ENCODE data around the gene CHST14.

CHST14 gene

DNA sequence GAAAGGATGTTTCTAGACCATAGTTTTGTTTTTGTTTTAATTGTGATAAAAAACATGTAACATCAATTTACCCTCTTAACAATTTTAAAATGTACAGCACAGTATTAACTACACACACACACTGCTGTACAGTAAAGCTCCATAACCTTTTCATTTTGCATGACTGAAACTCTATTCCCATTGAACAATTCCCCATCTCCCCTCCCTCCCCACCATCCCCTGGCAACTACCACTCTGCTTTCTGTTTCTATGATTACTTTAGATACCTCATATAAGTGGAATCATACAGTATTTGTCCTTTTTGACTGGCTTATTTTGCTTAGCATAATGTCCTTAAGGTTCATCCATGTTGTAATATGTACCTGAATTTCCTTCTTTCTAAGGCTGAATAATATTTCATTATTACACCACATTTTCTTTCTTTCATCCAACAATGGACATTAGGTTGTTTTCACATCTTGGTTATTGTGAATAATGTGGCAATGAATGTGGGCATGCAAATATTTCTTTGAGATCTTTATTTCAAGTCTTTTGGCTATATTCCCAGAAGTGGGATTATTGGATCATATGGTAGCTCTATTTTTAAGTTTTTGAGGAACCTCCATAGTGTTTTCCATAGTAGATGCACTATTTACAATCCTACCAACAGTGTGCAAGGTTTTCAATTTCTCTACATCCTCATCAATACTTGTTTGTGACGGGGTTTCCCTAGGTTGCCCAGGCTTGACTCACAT is 10.7 kb downstream of the CHST14 start:
- Histone ChIP-seq H3K27me3 (replicated peaks; ENCODE audit: control insufficient read depth, insufficient read depth, low read length) (peaks cover 19% of the 10 kb centered on the region), H3K4me1 (ENCODE audit: control insufficient read depth, insufficient read depth, low read length) (no peaks in the 10 kb centered on the region), H3K9me3 (ENCODE audit: control insufficient read depth, low read length) (peaks cover 8% of the 10 kb centered on the region), H3K4me3 (ENCODE audit: low read length) (no peak overlapping the region), H3K9ac (ENCODE audit: low read length) (no peak overlapping the region), H3K36me3 (ENCODE audit: control insufficient read depth, insufficient read depth, low read length, severe bottlenecking) (no peaks in the 10 kb centered on the region)
- peak; percentile 58 for DNase-seq (ENCODE audit: low read depth)

DNA sequence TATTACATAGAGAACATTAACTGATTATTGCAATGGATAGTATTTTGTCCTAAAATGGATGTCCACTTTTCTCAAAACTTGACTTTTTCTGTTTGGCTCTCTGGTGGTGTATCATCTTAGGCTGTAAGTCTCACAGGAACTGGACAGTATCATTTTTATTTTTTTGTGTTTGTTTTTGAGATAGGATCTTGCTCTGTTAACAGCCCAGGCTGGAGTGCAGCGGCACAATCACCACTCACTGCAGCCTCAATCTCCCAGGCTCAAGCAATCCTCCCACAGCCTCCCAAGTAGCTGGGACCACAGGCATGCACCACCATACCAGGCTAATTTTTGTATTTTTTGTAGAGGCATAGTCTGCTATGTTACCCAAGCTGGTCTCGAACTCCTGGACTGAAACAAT is 13.1 kb downstream of the CHST14 start:
- Histone ChIP-seq H3K36me3 (ENCODE audit: control insufficient read depth, insufficient read depth, low read length, severe bottlenecking) (no peaks in the 10 kb centered on the region), H3K9me3 (ENCODE audit: control insufficient read depth, low read length) (peaks cover 3% of the 10 kb centered on the region), H3K4me1 (ENCODE audit: control insufficient read depth, insufficient read depth, low read length) (no peaks in the 10 kb centered on the region), H3K9ac (ENCODE audit: low read length) (no peak overlapping the region), H3K4me3 (ENCODE audit: low read length) (no peak overlapping the region), H3K27me3 (replicated peaks; ENCODE audit: control insufficient read depth, insufficient read depth, low read length) (peaks cover 10% of the 10 kb centered on the region)
- no peak for DNase-seq (ENCODE audit: low read depth)

DNA sequence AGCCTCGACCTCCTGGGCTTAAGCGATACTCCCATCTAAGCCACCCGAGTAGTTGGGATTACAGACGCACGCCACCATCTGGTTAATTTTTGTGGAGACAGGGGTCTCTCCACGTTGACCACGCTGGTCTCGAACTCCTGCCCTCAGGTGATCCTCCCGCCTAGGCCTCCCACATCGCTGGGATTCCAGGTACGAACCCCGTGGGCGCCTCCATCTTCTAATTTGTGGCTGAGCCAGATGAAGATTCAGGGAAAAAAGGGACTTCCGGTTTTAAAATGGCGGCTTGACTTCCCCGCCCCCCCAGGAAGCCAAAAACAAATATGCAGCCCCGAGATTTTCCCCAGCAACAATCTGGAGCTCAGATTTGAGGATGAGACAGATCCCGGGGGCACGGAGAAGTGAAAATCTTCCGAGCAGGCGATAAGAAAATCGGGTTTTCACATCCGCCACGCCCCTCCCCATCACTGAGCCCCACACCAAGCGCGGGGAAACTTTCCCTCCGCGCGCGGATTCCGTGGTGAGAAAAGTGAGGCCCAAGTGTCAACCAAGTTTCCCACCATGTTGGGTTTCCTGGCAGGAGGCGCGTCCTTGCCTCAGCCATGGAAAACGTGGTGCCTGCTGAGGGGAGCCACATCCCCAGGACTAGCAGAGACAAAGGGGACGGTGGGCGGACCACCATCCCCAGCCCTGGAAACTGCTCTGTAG is 15.4 kb downstream of the CHST14 start:
- Histone ChIP-seq H3K27me3 (replicated peaks; ENCODE audit: control insufficient read depth, insufficient read depth, low read length) (peaks cover 6% of the 10 kb centered on the region), H3K36me3 (ENCODE audit: control insufficient read depth, insufficient read depth, low read length, severe bottlenecking) (no peaks in the 10 kb centered on the region), H3K4me1 (ENCODE audit: control insufficient read depth, insufficient read depth, low read length) (no peaks in the 10 kb centered on the region), H3K9ac (ENCODE audit: low read length) (no peak overlapping the region), H3K9me3 (ENCODE audit: control insufficient read depth, low read length) (no peaks in the 10 kb centered on the region), H3K4me3 (ENCODE audit: low read length) (no peak overlapping the region)
- no peak for DNase-seq (ENCODE audit: low read depth)

DNA sequence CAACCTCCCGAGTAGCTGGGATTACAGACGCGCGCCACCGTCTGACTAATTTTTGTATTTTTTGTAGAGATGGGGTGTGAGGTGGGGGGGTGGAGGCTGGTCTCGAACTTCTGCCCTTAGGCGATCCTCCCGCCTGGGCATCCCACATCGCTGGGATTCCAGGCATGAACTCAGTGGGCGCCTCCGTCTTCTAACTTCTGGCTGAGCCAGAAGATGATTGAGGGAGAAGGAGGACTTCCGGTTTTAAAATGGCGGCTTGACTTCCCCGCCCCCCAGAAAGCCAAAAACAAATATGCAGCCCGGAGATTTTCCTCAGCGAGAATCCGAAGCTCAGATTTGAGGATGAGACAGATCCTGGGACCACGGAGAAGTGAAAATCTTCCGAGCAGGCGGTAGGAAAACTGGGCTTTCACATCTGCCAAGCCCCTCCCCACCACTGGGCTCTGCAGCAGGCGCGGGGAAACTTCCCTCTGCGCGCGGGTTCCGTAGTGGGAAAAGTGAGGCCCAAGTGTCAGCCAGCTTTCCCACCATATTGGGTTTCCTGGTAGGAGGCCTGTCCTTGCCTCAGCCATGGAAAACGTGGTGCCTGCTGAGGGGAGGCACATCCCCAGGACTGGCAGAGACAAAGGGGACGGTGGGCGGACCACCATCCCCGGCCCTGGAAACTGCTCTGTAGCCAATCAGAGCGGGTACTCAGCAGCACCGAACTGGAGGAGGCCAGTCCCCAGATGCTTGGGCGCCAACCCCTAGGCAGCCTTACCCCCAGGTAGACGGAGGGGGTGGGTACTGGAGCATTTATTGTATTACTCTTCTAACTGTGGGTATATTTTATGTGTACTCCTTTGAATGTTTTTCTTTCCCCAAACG is 17.3 kb downstream of the CHST14 start:
- no peaks in the 10 kb centered on the region for H3K36me3 ChIP-seq (ENCODE audit: control insufficient read depth, insufficient read depth, low read length, severe bottlenecking)
- DNase-seq (ENCODE audit: low read depth) = no peak

DNA sequence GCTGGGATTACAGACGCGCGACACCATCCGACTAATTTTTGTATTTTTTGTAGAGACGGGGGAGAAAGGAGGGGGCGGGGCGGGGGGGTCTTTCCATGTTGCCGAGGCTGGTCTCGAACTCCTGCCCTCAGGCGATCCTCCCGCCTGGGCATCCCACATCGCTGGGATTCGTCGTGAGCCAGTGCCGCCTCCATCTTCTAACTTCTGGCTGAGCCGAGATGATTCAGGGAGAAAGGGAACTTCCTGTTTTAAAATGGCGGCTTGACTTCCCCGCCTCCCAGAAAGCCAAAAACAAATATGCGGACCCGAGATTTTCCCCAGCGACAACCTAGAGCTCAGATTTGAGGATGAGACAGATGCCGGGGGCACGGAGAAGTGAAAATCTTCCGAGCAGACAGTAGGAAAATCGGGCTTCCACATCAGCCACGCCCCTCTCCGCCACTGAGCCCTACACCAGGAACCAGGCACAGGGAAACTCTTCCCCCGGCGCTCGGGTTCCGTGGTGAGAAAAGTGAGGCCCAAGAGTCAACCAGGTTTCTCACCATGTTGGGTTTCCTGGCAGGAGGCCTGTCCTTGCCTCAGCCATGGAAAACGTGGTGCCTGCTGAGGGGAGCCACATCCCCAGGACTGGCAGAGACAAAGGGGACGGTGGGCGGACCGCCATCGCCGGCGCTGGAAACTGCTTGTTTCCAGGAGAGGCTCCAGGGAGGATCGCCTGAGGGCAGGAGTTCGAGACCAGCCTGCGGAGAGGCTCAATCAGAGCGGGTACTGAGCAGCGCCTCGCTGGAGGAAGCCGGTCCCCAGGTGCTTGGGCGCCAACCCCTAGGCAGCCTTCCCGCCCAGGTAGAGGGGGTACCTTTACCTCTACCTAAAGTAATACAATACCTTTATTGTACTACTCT is 18.7 kb downstream of the CHST14 start:
- DNase-seq (ENCODE audit: low read depth) = no peak
- no peaks in the 10 kb centered on the region for H3K9me3 ChIP-seq (ENCODE audit: control insufficient read depth, low read length)
- peaks cover 6% of the 10 kb centered on the region for H3K27me3 ChIP-seq (replicated peaks; ENCODE audit: control insufficient read depth, insufficient read depth, low read length)
- H3K4me3 ChIP-seq (ENCODE audit: low read length) = no peak overlapping the region
- H3K36me3 ChIP-seq (ENCODE audit: control insufficient read depth, insufficient read depth, low read length, severe bottlenecking) = no peaks in the 10 kb centered on the region
- no peak overlapping the region for H3K9ac ChIP-seq (ENCODE audit: low read length)
- H3K4me1 ChIP-seq (ENCODE audit: control insufficient read depth, insufficient read depth, low read length) = no peaks in the 10 kb centered on the region

More for the DNA sequence above, 17.3 kb downstream of the CHST14 start:
- H3K9ac ChIP-seq (ENCODE audit: low read length) = no peak overlapping the region
- no peaks in the 10 kb centered on the region for H3K9me3 ChIP-seq (ENCODE audit: control insufficient read depth, low read length)
- H3K4me1 ChIP-seq (ENCODE audit: control insufficient read depth, insufficient read depth, low read length) = no peaks in the 10 kb centered on the region
- H3K27me3 ChIP-seq (replicated peaks; ENCODE audit: control insufficient read depth, insufficient read depth, low read length) = peaks cover 6% of the 10 kb centered on the region
- H3K4me3 ChIP-seq (ENCODE audit: low read length) = no peak overlapping the region

DNA sequence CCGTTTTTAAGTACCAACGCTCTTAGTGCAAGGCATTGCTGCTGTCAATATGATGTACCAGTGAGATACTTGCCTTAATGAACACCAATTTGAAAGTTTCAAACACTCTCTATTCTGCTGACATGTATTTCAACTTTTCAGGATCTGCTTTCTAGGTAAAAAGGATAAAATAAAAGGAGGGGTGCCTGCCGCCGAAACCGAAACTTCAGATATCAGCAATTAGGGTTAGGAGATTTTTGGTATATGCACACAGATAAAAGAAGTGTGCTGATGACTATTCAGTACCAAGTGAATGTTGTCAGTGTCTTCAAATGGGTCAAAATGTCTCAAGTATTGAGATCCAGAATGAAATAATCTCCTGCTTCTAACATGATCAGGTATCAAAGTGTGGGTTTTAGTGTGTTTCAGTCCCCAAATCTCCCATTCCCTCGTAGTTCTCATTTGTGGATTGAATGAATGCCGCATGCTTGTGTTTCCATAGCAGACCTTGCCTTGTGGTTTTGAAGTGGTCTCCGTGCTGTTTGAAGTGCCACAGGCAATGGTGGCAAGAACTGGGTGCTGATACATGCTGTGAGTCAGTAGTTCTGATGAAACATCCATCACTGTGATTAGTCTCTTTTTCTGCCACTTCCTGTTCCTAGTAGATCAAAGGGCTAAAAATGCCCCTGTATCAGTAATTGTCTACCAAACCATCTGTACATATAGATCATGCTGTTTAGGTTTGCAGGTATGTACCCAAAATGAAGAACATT is 22.5 kb downstream of the CHST14 start:
- no peaks in the 10 kb centered on the region for H3K27me3 ChIP-seq (replicated peaks; ENCODE audit: control insufficient read depth, insufficient read depth, low read length)

DNA sequence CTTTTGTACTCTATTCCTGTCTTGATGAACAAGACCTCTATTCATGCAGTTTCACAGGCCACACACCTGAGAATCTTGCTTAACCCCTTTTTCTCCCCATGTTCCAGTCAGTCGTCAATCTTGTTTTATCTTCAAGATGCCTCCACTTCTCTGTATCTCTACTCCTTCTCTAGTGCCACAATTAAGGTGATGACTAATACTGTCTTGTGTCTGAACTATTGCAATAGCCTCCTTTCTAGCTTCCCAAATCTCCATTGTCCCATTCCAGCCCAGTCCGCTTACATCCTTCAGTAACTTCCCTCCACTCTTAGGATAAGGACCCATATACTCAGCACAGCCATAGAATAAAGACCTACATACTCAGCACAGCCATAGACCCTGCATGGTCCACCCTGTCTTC is 24.7 kb downstream of the CHST14 start:
- H3K9me3 ChIP-seq (ENCODE audit: control insufficient read depth, low read length) = no peaks in the 10 kb centered on the region
- H3K36me3 ChIP-seq (ENCODE audit: control insufficient read depth, insufficient read depth, low read length, severe bottlenecking) = no peaks in the 10 kb centered on the region
- H3K9ac ChIP-seq (ENCODE audit: low read length) = no peak overlapping the region
- H3K4me1 ChIP-seq (ENCODE audit: control insufficient read depth, insufficient read depth, low read length) = no peaks in the 10 kb centered on the region
- H3K4me3 ChIP-seq (ENCODE audit: low read length) = no peak overlapping the region
- DNase-seq (ENCODE audit: low read depth) = no peak
- H3K27me3 ChIP-seq (replicated peaks; ENCODE audit: control insufficient read depth, insufficient read depth, low read length) = peaks cover 4% of the 10 kb centered on the region

More for the DNA sequence above, 22.5 kb downstream of the CHST14 start:
- H3K36me3 ChIP-seq (ENCODE audit: control insufficient read depth, insufficient read depth, low read length, severe bottlenecking) = no peaks in the 10 kb centered on the region
- H3K4me3 ChIP-seq (ENCODE audit: low read length) = no peak overlapping the region
- no peaks in the 10 kb centered on the region for H3K9me3 ChIP-seq (ENCODE audit: control insufficient read depth, low read length)
- DNase-seq (ENCODE audit: low read depth) = no peak
- H3K4me1 ChIP-seq (ENCODE audit: control insufficient read depth, insufficient read depth, low read length) = no peaks in the 10 kb centered on the region
- H3K9ac ChIP-seq (ENCODE audit: low read length) = no peak overlapping the region

DNA sequence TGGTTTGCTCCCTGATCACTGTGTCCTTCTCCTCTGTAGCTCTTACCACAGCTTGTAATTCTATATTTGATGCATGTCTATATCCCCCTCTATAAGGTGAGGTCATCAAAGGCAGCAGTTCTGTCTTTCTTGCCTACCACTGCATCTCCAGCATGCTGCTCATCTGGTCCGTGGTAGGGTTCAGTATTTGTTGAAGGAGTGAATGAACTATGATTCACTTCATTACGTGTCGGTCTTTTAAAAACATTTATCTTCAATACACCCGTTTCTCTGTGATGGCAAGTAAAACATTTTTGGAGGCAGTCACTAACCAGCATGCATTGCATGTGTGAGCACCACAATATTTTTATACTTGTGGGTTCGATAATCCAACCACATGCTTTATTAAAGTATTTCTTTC is 27.6 kb downstream of the CHST14 start:
- H3K4me3 ChIP-seq (ENCODE audit: low read length) = no peak overlapping the region
- no peaks in the 10 kb centered on the region for H3K36me3 ChIP-seq (ENCODE audit: control insufficient read depth, insufficient read depth, low read length, severe bottlenecking)
- DNase-seq (ENCODE audit: low read depth) = no peak
- H3K27me3 ChIP-seq (replicated peaks; ENCODE audit: control insufficient read depth, insufficient read depth, low read length) = peaks cover 4% of the 10 kb centered on the region
- no peak overlapping the region for H3K9ac ChIP-seq (ENCODE audit: low read length)
- no peaks in the 10 kb centered on the region for H3K9me3 ChIP-seq (ENCODE audit: control insufficient read depth, low read length)
- peaks cover 4% of the 10 kb centered on the region for H3K4me1 ChIP-seq (ENCODE audit: control insufficient read depth, insufficient read depth, low read length)

DNA sequence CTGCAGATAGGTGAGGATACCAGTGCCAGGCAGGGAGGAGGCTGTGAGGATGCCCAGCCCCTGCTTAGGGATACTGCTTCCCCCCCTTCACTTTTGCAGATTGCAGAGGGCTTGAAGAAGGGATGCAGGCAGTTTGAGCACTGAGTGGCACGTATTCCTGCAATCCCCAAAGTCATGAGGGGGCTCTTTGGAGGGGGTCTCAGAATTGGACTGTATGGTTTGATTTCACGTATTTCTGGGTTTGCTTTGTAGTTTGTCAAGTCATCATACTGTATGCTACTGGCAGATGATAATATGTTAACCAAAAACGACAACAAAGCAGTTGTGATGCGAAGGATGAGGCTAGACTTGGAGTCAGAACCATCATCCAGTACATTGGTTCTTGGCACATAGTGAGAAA is 28.1 kb downstream of the CHST14 start:
- Histone ChIP-seq H3K36me3 (ENCODE audit: control insufficient read depth, insufficient read depth, low read length, severe bottlenecking) (no peaks in the 10 kb centered on the region), H3K4me1 (ENCODE audit: control insufficient read depth, insufficient read depth, low read length) (peaks cover 4% of the 10 kb centered on the region), H3K9me3 (ENCODE audit: control insufficient read depth, low read length) (no peaks in the 10 kb centered on the region), H3K9ac (ENCODE audit: low read length) (no peak overlapping the region), H3K4me3 (ENCODE audit: low read length) (no peak overlapping the region), H3K27me3 (replicated peaks; ENCODE audit: control insufficient read depth, insufficient read depth, low read length) (peaks cover 4% of the 10 kb centered on the region)
- no peak for DNase-seq (ENCODE audit: low read depth)

DNA sequence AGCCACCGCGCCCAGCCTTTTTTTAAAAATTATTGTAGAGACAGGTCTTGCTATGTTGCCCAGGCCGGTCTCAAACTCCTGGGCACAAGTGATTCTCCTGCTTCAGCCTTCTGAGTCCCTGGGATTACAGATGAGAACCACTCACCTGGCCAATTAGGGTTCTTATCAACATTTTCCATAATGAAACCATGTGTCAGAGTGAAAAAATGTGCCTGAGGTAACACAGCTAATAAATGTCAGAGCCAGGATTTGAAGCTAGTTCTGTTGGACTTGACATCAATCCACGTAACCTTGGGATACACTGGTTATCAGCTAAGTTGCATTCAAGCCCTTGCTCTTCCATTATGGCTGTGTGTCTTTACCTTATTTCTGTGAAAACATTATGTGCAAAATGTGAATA is 29.1 kb downstream of the CHST14 start:
- Histone ChIP-seq H3K9ac (ENCODE audit: low read length) (no peak overlapping the region), H3K4me1 (ENCODE audit: control insufficient read depth, insufficient read depth, low read length) (peaks cover 4% of the 10 kb centered on the region), H3K4me3 (ENCODE audit: low read length) (no peak overlapping the region), H3K36me3 (ENCODE audit: control insufficient read depth, insufficient read depth, low read length, severe bottlenecking) (no peaks in the 10 kb centered on the region), H3K9me3 (ENCODE audit: control insufficient read depth, low read length) (no peaks in the 10 kb centered on the region), H3K27me3 (replicated peaks; ENCODE audit: control insufficient read depth, insufficient read depth, low read length) (peaks cover 4% of the 10 kb centered on the region)
- no peak for DNase-seq (ENCODE audit: low read depth)
